CD4-positive, CD25-positive, alpha-beta regulatory T cell (primary cell): ENCODE results near the gene ANKRD30B. TPM values are rescaled to one million over a fixed set of nuclear protein-coding genes. Genes with fewer than 3 reads are reported as not detected.

Experiments
- polyA plus RNA-seq, 4 donors: library from polyadenylated mRNA; unstranded; fragments of 300-500 nt; fragmentation: Illumina TruSeq; gene quantifications; one replicate each; pipeline ENCODE4 v1.2.3, GENCODE V29; 2021
- total RNA-seq: library from RNA; stranded (reverse); gene quantifications from one replicate; pipeline ENCODE4 v1.2.3, GENCODE V29; 2022

Gene ANKRD30B
- total and polyA plus RNA-seq, 5 donors from 2014 or later: not detected

Other genes starting within 250 kb of the ANKRD30B start
- not detected for gene POTEC, start 204.6 kb upstream of the ANKRD30B start, total RNA-seq
- not detected for gene POTEC, start 204.6 kb upstream of the ANKRD30B start, polyA plus RNA-seq